IPS-20b (cell line): ENCODE measurements around the gene ST6GALNAC6.

Source experiments
- H3K27ac ChIP-seq: one replicate; pipeline ENCODE4 v1.5.1; 2013; ENCODE audit warnings: low read length
- H3K27me3 ChIP-seq: 2 replicates; pipeline ENCODE4 v1.6.1; 2013; ENCODE audit warnings: mild to moderate bottlenecking, low read length, inconsistent platforms; ENCODE audit not compliant: insufficient read depth
- H3K36me3 ChIP-seq: 2 replicates; pipeline ENCODE4 v1.6.1; 2013; ENCODE audit warnings: low read depth, mild to moderate bottlenecking, inconsistent platforms, low read length, moderate library complexity; ENCODE audit not compliant: insufficient read depth
- H3K4me1 ChIP-seq: 2 replicates; pipeline ENCODE4 v1.6.1; 2013; ENCODE audit warnings: mild to moderate bottlenecking, control low read depth, inconsistent platforms, low read length, moderate library complexity; ENCODE audit not compliant: insufficient read depth
- H3K4me3 ChIP-seq: 2 replicates; pipeline ENCODE4 v1.5.1; 2013; ENCODE audit warnings: mild to moderate bottlenecking, low read length, inconsistent platforms
- H3K9ac ChIP-seq: 2 replicates; pipeline ENCODE4 v1.6.1; 2013; ENCODE audit warnings: low read depth, mild to moderate bottlenecking, inconsistent platforms, low read length, moderate library complexity
- H3K9me3 ChIP-seq: 2 replicates; pipeline ENCODE4 v1.6.1; 2013; ENCODE audit warnings: mild to moderate bottlenecking, low read depth, low read length, inconsistent platforms; ENCODE audit not compliant: insufficient read depth

ST6GALNAC6 gene

DNA sequence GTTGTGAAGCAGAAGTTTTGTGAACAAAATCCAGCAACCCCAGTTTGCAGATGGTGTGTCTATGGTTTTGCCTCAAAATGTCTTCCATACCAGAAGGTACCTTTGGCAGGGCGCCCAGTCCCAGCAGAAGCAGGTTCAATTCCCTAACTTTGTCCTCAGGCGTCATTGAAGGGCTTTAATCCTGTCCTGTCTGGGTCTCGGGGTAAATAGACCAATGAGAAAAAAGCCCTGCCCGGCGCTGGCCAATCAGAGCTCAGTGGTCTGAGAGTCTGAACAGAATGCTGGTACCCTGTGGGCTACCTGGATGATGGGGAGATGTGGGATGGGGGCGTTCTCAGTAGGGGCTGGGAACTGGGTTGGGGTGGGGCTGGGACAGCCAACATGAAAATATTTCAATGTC lies 23.6 kb upstream of the ST6GALNAC6 start:
- H3K4me1 ChIP-seq: no peaks in the 10 kb centered on the region
- H3K9me3 ChIP-seq: no peaks in the 10 kb centered on the region
- H3K27me3 ChIP-seq: peaks cover 37% of the 10 kb centered on the region
- no peak overlapping the region for H3K9ac ChIP-seq
- H3K27ac ChIP-seq: no peak overlapping the region
- no peaks in the 10 kb centered on the region for H3K36me3 ChIP-seq
- H3K4me3 ChIP-seq: no peak overlapping the region

DNA sequence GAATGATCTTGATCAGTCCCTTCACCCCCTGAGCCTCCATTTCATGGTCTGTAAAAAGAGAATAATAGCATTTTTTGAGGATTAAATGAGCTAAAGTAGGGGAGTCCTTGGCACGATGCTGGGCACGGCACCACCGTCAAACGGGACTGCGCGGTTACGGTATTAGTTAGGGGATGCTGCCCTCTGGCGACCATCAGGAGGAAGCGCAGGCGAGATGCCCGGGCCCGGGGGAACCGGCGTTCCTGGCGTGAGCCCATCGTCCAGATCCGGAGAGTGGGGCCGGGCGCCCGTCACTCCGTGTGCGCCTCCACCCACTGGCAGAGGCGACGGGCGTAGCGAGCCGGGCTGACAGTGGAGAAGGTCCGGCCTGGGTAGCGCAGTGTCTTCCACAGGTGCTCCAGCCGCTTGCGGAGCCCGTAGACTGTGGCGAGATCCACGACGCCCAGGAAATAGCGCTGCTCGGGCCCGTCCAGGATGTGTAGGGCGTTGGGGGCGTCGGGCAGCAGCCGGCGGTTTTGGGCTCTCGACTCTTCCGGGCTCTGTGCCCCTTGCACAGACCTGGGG lies 22.2 kb upstream of the ST6GALNAC6 start:
- Histone ChIP-seq H3K27ac (no peak overlapping the region), H3K4me3 (no peak overlapping the region)

DNA sequence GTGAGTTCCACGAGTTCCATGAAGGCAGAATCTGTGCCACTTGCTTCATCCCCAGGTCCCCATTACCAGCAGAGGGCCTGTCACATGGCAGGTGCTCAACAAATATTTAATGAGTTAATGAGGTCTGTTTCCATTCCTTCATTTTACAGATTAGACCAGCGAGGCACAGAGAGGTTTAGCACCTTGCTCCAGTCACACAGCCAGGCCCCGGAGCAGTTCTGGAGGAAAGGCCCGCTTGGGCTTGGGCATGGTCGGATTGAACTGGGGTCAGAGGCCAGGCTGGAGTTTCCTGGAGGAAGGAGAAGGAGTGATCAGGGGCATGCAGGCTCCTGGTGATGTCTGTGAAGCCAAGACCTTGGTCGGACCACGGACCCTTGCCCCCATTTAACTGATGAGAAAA lies 21.4 kb upstream of the ST6GALNAC6 start:
- Histone ChIP-seq H3K4me3 (no peak overlapping the region), H3K9me3 (no peaks in the 10 kb centered on the region), H3K27ac (no peak overlapping the region), H3K4me1 (no peaks in the 10 kb centered on the region), H3K27me3 (peaks cover 27% of the 10 kb centered on the region), H3K36me3 (no peaks in the 10 kb centered on the region), H3K9ac (no peak overlapping the region)

More for the DNA sequence above, 22.2 kb upstream of the ST6GALNAC6 start:
- Histone ChIP-seq H3K27me3 (peaks cover 27% of the 10 kb centered on the region), H3K9ac (no peak overlapping the region), H3K9me3 (no peaks in the 10 kb centered on the region), H3K4me1 (no peaks in the 10 kb centered on the region), H3K36me3 (no peaks in the 10 kb centered on the region)

DNA sequence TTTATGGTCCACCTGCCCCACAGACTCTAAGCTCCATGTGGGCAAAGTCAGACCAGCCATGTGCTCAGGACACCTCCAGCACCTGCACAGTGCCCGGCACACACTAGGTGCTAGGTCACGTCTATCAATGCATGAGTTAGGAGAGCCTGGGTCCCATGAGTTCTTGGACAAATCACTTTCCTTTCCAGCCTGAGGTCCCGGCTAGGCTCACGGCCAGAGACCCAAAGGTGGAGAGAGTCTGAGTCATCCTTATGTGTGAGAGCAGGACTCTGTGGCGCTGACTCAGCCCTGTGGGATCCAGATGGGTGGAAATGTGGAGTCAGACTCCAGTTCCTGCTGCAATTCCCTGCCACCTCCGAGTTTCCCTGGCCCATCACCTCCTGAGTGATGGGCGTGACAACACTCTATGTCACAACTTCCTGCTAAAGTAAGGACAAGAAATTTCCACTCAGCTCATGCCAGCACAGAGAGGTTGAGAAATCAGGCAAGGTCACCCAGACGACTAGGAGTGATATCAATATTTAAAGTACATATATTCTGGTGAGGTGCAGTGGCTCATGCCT lies 19.9 kb upstream of the ST6GALNAC6 start:
- no peak overlapping the region for H3K4me3 ChIP-seq
- peaks cover 20% of the 10 kb centered on the region for H3K27me3 ChIP-seq
- H3K27ac ChIP-seq: no peak overlapping the region
- H3K9me3 ChIP-seq: no peaks in the 10 kb centered on the region
- no peaks in the 10 kb centered on the region for H3K4me1 ChIP-seq
- H3K9ac ChIP-seq: no peak overlapping the region
- no peaks in the 10 kb centered on the region for H3K36me3 ChIP-seq

DNA sequence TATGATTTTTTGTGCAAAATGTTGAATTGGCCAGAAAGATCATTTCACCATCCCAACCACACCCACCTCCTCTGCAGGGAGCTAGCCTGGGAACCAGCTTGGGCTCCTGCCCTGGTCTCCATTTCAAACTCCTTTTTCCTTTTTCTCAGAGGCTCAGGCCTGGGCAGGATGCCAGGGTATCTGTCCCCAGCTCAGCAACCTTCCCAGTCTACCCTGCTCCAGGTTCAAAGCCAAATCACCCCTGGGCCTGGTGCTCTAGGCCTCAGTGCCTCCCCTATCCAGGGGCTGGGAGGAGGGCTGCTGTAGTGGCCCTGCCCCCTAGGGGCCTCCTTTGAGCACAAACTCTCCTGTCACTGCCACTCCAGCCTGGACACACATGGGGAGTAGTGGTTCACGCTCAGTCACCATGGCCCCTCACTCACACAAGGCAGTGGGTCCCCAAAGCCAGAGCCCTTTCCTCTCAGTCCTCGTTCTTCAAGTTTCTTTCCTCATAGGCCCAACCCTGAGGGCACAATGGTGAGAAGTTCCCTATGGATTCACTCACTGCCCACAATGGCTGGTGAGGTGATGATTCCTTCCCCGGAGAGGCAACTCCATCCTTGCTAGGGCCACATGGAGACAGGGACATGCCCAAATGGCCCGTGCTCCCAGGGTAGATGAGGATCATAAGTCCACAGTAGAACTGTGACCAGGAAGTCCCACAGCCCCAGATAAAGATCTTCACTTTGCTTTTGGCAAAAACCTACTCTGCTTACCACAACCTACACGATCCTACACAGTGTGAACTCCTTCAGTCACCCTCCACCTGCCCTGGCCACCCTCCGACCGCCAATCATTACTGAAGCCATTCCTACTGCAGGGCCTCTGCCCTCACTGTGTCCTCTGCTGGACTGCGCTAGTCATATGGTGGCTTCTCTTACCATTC lies 19.0 kb upstream of the ST6GALNAC6 start:
- H3K4me3 ChIP-seq: no peak overlapping the region
- H3K27ac ChIP-seq: no peak overlapping the region

DNA sequence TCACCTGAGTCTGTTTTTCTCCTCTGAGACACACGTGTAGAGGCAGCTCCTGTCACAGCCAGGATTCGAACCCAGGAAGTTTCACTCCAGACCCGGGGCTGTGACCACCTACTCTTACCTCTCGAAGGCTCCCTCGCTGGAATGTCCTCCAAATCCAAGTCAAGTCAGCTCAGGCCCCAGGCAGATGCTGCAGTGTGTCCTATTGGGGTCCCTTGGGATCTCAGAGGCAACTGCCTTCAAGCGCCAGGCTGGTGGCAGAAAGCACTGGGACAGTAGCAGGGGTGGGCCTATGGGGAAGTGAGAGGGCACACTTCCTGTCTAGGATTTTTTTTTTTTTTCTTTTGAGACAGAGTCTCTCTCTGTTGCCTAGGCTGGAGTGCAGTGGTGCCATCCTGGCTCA lies 18.2 kb upstream of the ST6GALNAC6 start:
- Histone ChIP-seq H3K36me3 (0 out of 2 replicates have a peak, but pooled peaks cover 4% of the 10 kb centered on the region), H3K27ac (no peak overlapping the region), H3K27me3 (peaks cover 20% of the 10 kb centered on the region), H3K9ac (no peak overlapping the region), H3K4me1 (no peaks in the 10 kb centered on the region), H3K9me3 (no peaks in the 10 kb centered on the region), H3K4me3 (peak overlapping the region; percentile 44; the same call in 1 of the 2 replicates)

More for the DNA sequence above, 19.0 kb upstream of the ST6GALNAC6 start:
- Histone ChIP-seq H3K4me1 (no peaks in the 10 kb centered on the region), H3K36me3 (no peaks in the 10 kb centered on the region), H3K27me3 (peaks cover 20% of the 10 kb centered on the region), H3K9me3 (no peaks in the 10 kb centered on the region), H3K9ac (no peak overlapping the region)

DNA sequence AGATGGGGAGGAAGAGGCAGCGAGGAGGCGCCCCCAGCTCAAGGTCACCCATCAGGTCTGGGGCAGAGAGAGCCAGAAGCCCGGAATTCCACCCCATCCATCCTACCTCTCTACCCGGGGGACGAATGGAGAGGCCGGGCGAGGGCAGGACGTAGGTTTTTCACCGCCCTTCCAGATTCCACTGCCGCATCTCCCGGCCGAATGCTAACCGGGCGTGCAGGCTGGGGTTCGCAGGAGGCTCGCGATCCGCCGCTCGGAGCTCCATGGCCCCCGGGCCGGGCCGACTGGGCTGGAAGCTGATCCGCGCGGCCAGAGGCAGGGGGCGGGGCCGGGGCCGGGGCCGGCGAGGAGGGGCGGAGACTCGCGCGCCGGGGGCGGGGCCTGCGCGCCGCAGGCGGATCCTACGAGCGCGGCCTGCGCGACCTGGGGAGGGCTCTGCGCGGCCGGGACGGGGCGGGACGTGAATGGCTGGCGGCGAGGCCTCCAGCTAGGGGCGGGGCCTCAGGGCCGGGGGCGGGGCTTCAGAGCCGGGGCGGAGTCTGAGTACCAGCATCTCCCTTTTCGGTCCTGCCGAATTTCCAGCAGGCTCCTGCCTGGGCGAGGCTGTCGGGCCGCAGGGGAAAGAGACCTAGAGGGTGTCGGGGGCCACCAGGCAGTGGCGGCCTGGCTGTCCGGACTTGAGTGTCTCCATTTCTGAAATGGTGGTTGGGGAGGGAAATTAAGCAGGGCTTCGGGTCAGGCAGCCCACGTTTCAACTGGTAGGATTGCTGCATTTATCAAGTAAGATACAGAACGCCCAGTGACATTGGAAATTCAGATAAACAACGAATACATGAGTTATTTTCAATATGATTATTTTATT lies 17.5 kb upstream of the ST6GALNAC6 start, which contains the start of gene ST6GALNAC4:
Gene ST6GALNAC4 (minus strand): TSS at position 322 of the 862 bp plus-strand sequence. CDS start 622 bp downstream, outside the sequence.
- H3K36me3 ChIP-seq: 0 out of 2 replicates have a peak, but pooled peaks cover 7% of the 10 kb centered on the region
- no peaks in the 10 kb centered on the region for H3K9me3 ChIP-seq
- peak within 1 kb of the TSS; percentile 74 for H3K4me3 ChIP-seq
- peak within 1 kb of the TSS; percentile 67; the same call in 1 of the 2 replicates for H3K9ac ChIP-seq
- no peaks in the 10 kb centered on the region for H3K4me1 ChIP-seq
- no peak within 1 kb of the TSS for H3K27ac ChIP-seq
- peaks cover 17% of the 10 kb centered on the region for H3K27me3 ChIP-seq

DNA sequence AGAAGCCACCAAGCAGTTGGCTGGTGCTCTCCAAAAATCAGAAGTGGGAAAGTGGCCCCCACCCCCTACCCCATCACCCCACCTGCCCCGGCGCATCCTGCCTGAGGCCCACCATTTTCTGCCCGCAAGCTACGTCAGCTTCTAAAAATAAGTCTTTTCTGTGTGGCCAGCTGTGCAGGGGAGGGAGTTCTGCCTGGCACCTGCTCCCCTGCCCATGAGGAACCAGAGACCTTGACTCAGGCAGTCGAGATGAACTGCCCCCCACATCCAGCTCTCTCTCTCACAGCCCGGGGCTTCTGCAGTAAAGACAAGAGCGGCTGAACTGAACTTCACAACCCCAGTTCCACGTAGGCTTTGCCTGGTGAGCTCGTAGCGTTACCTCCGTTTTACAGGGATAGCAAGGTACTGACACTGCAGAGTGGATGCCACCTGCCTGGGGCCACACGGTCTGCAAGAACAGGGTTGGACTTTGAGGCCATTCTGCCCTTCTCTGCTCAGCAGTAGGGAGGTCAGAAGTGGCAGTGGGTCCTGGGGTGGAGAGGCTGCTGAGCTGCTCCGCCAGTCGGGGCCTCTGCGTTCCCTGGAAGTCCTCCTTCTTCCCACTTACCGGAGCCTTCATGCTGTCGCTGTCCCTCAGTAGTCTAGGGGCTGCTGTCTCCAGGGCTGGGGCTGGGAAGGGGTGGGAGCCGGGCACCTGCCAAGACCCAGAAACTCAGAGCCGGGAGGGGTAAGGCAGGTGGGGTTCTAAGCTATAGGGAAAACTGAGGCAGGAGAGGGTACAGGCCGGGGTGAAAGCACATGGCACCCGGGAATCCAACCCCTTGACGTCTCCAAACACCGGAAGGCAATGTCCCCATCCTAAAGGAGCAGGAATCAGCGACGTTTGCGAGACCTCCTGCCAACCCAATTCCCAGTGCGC lies 16.7 kb upstream of the ST6GALNAC6 start:
- 0 out of 2 replicates have a peak, but pooled peaks cover 7% of the 10 kb centered on the region for H3K36me3 ChIP-seq
- peak overlapping the region; percentile 74 for H3K4me3 ChIP-seq
- H3K9me3 ChIP-seq: no peaks in the 10 kb centered on the region
- peak overlapping the region; percentile 67; the same call in 1 of the 2 replicates for H3K9ac ChIP-seq
- H3K27ac ChIP-seq: no peak overlapping the region
- no peaks in the 10 kb centered on the region for H3K4me1 ChIP-seq
- peaks cover 10% of the 10 kb centered on the region for H3K27me3 ChIP-seq

DNA sequence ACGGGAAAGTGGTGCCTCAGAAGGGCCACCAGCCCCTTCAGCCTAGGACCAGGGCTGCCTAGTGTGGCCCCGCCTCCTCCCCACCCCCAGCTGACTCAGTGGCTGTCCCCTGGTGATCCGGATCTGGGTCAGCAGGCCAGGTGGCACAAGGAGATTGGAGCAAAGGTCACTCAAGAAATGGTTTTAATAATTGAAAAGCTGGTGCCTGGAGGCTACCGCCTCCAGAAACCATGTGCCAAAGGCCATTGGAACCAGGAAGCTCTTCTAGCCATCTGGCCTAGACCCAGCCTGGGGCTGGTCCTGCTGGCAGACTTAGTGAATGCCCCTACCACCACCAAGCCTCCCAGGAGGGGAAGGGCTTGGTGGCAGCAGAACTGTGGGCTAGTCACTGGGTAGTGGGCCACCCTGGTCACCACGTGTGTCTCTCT lies 15.9 kb upstream of the ST6GALNAC6 start:
- no peak overlapping the region for H3K4me3 ChIP-seq
- H3K9me3 ChIP-seq: no peaks in the 10 kb centered on the region
- no peak overlapping the region for H3K9ac ChIP-seq
- H3K27me3 ChIP-seq: peaks cover 10% of the 10 kb centered on the region
- H3K4me1 ChIP-seq: no peaks in the 10 kb centered on the region
- no peak overlapping the region for H3K27ac ChIP-seq
- 0 out of 2 replicates have a peak, but pooled peaks cover 7% of the 10 kb centered on the region for H3K36me3 ChIP-seq

DNA sequence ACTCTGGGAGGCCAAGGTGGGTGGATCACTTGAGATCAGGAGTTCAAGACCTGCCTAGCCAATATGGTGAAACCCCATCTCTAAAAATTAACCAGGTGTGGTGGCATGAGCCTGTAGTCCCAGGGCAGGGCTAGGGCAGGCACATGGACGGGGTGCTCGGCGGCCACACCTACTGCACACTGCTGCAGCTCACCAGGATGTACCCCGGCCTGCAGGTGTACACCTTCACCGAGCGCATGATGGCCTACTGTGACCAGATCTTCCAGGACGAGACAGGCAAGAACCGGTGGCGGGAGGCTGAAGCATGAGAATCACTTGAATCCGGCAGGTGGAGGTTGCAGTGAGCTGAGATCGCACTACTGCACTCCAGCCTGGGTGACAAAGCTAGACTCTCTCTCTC lies 14.3 kb upstream of the ST6GALNAC6 start:
- Histone ChIP-seq H3K4me1 (no peaks in the 10 kb centered on the region), H3K9ac (no peak overlapping the region), H3K27ac (no peak overlapping the region), H3K36me3 (0 out of 2 replicates have a peak, but pooled peaks cover 7% of the 10 kb centered on the region), H3K9me3 (no peaks in the 10 kb centered on the region), H3K4me3 (no peak overlapping the region), H3K27me3 (peaks cover 10% of the 10 kb centered on the region)
